Nephron (organoid): ENCODE results near the gene SOD2.

ENCODE experiments used
- H3K27ac Mint-ChIP-seq, 3 experiments: 2 replicates each; pipeline ENCODE4 v1.8.0; 2020; ENCODE audit warnings: mixed read lengths in 3 of 3, mild to moderate bottlenecking in 2 of 3, moderate library complexity in 1 of 3
- H3K27me3 Mint-ChIP-seq: 2 replicates; pipeline ENCODE4 v1.8.0; 2021; ENCODE audit warnings: low read depth, mild to moderate bottlenecking, moderate library complexity, mixed read lengths
- H3K36me3 Mint-ChIP-seq: 2 replicates; pipeline ENCODE4 v1.8.0; 2020; ENCODE audit warnings: low read depth, mixed read lengths
- H3K4me1 Mint-ChIP-seq: 2 replicates; pipeline ENCODE4 v1.8.0; 2020; ENCODE audit warnings: mixed read lengths
- H3K4me3 Mint-ChIP-seq, 3 experiments: 2 replicates each; pipeline ENCODE4 v1.8.0; 2020; ENCODE audit warnings: mild to moderate bottlenecking in 3 of 3, mixed read lengths in 3 of 3, moderate library complexity in 2 of 3
- H3K9me3 Mint-ChIP-seq: 2 replicates; pipeline ENCODE4 v1.8.0; 2020; ENCODE audit warnings: mixed read lengths
- CTCF ChIP-seq, 3 experiments: fragments of 200-600 bp; sonication (generic); IDR thresholded peaks; one replicate each; pipeline ENCODE4 v1.5.0; 2021; ENCODE audit warnings: antibody characterized with exemption in 3 of 3; ENCODE audit not compliant: unreplicated experiment in 3 of 3

Gene SOD2

GRCh38 chr6:159649441-159649840 lies 43.6 kb downstream of the SOD2 start:
- Mint-ChIP-seq H3K4me3 (no peak overlapping the region), H3K36me3 (no peaks in the 10 kb centered on the region), H3K9me3 (no peaks in the 10 kb centered on the region), H3K27me3 (peaks cover 4% of the 10 kb centered on the region), H3K27ac (no peak overlapping the region), H3K4me1 (no peaks in the 10 kb centered on the region)
- TF ChIP-seq CTCF (IDR thresholded peaks at IDR 0.05; ENCODE audit: unreplicated experiment in 3 of 3), result no peak

DNA sequence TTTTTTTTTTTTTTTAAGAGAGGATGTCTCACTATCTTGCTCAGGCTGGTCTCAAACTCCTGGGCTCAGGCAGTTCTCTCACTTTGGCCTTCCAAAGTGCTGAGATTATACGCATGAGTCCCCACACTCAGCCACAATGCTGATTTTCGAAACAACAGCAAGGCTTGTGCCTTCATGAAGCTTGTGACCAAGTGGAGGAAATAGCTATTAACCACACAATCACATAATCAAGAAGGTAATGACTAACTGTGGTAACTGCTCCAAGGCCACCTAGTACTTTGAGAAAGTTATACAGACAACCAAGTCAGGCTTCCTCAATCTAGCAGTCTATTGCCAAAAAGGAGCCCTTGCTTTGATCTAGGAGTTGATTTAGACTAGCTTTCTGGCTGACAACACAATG lies 46.3 kb downstream of the SOD2 start:
- H3K9me3 Mint-ChIP-seq, result no peaks in the 10 kb centered on the region
- H3K4me3 Mint-ChIP-seq, result no peak overlapping the region
- H3K36me3 Mint-ChIP-seq, result no peaks in the 10 kb centered on the region
- TF ChIP-seq CTCF (IDR thresholded peaks at IDR 0.05; ENCODE audit: unreplicated experiment in 3 of 3), result no peak
- peaks cover 4% of the 10 kb centered on the region for H3K27me3 Mint-ChIP-seq
- peaks cover 6% of the 10 kb centered on the region for H3K4me1 Mint-ChIP-seq
- H3K27ac Mint-ChIP-seq, result peak overlapping the region in 2 of 3 experiments; percentile 51 to 81

DNA sequence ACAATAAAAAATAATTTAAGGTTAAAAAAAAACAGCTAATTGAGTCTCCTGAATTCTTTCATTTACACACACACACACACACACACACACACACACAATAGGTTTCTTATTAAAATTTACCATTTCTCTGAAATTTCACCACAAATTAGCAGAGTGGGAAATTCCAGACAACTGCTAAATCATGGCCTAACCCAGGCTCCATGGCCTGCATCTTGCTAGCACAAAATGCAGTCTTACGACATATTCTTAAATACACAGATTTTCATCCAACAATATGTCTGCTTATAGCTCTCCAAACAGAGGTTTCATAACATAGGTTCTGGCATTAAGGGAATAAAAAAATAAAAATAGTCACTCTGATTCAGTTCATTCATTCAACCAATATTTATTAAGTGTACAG lies 46.9 kb downstream of the SOD2 start:
- Mint-ChIP-seq H3K4me1 (peaks cover 6% of the 10 kb centered on the region), H3K36me3 (no peaks in the 10 kb centered on the region), H3K27ac (peak overlapping the region in 1 of 3 experiments; percentile 81), H3K9me3 (no peaks in the 10 kb centered on the region), H3K4me3 (no peak overlapping the region), H3K27me3 (peaks cover 4% of the 10 kb centered on the region)
- no peak for TF ChIP-seq CTCF (IDR thresholded peaks at IDR 0.05; ENCODE audit: unreplicated experiment in 3 of 3)

DNA sequence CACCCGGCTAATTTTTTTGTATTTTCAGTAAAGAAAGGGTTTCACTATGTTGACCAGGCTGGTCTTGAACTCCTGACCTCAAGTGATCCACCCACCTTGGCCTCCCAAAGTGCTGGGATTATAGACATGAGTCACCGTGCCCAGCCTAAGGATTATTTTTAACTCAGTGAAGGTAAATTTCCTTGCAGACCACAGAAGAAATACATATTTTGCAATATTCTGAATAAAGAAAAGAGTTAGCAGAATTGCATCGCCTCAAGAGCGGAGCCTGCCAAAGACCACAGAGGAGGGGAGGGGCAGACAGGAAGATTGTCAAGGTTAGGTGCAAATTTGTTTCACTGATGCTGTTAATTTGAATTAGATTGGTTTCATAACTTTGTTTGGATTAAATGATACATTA lies 47.4 kb downstream of the SOD2 start:
- no peak overlapping the region for H3K4me3 Mint-ChIP-seq
- H3K27ac Mint-ChIP-seq, result no peak overlapping the region
- no peaks in the 10 kb centered on the region for H3K36me3 Mint-ChIP-seq
- H3K4me1 Mint-ChIP-seq, result peaks cover 6% of the 10 kb centered on the region
- TF ChIP-seq CTCF (IDR thresholded peaks at IDR 0.05; ENCODE audit: unreplicated experiment in 3 of 3), result no peak
- peaks cover 4% of the 10 kb centered on the region for H3K27me3 Mint-ChIP-seq
- no peaks in the 10 kb centered on the region for H3K9me3 Mint-ChIP-seq
